Measurements from ENCODE around the gene GADD45B.
A peak's percentile ranks its signal among the peaks of the same experiment; 100 is the strongest.
"Not testable (repeated sequence)": the region's sequence is repeated elsewhere in the genome, so short reads cannot be mapped to it uniquely, and the experiment has no call there.

Gene GADD45B

GRCh38 chr19:2514981-2515518, 39.1 kb downstream of the GADD45B start:
- no peak for DNase-seq (ENCODE audit: low spot score)

GRCh38 chr19:2516727-2517126, 40.8 kb downstream of the GADD45B start:
- no peak for DNase-seq (ENCODE audit: low spot score)

- DNase-seq (ENCODE audit: low spot score): no peak
These were observed 42.1 kb downstream of the GADD45B start for GRCh38 chr19:2517881-2518601.

- not testable (repeated sequence) for DNase-seq (ENCODE audit: low spot score)
These were observed 42.9 kb downstream of the GADD45B start for GRCh38 chr19:2518856-2519255.

GRCh38 chr19:2519482-2519881, 43.6 kb downstream of the GADD45B start:
- no peak for DNase-seq (ENCODE audit: low spot score)

- peak; percentile 35 for DNase-seq (ENCODE audit: low spot score)
These were observed 47.8 kb downstream of the GADD45B start for GRCh38 chr19:2523630-2524311.

GRCh38 chr19:2524361-2524839, 48.5 kb downstream of the GADD45B start:
- no peak for DNase-seq (ENCODE audit: low spot score)

GRCh38 chr19:2524840-2525723, 49.2 kb downstream of the GADD45B start:
- DNase-seq (ENCODE audit: low spot score): peak; percentile 95

- no peak for DNase-seq (ENCODE audit: low spot score)
These were observed 51.2 kb downstream of the GADD45B start for GRCh38 chr19:2527171-2527570.

GRCh38 chr19:2527686-2528085, 51.8 kb downstream of the GADD45B start:
- DNase-seq (ENCODE audit: low spot score): no peak

Data from kidney tubule cell (primary cell).